Stimulated activated CD8-positive, alpha-beta memory T cell treated with anti-CD3 and anti-CD28 coated beads, Interleukin-4, amount 100 ng/mL, for 48 hours (primary cell): ENCODE results near the gene LIPE.

ENCODE experiments used
- DNase-seq: peaks from one replicate; pipeline ENCODE4 v3.0.0-alpha.2; 2020

LIPE gene

GRCh38 chr19:42352301-42353259, 74.6 kb downstream of the LIPE start:
- DNase-seq = peak; percentile 31
